Spleen (tissue), 11 donors: Measurements from ENCODE around the gene TAOK1. TPM values are rescaled to one million over a fixed set of nuclear protein-coding genes. Genes with fewer than 3 reads are reported as not detected.

ENCODE experiments used
- DNase-seq: peaks from one replicate; pipeline ENCODE4 v3.0.0-alpha.2; 2020
- H3K27ac ChIP-seq, 8 donors: fragments of 200-600 bp; sonication (generic) in 7 of 8; 1 replicate in 4 of 8; 2 replicates in 4 of 8; pipeline versions ENCODE4 v1.5.0 to v1.8.0; 2016 to 2021; ENCODE audit warnings: inconsistent platforms in 4 of 8, mild to moderate bottlenecking in 4 of 8, moderate library complexity in 1 of 8
- H3K27me3 ChIP-seq, 7 donors: fragments of 200-600 bp; sonication (generic) in 6 of 7; replicated peaks in 1 of 7; 1 replicate in 4 of 7; 2 replicates in 3 of 7; pipeline versions ENCODE4 v1.5.0 to v1.8.0; 2016 to 2021; ENCODE audit warnings: inconsistent platforms in 3 of 7, mild to moderate bottlenecking in 1 of 7
- H3K36me3 ChIP-seq, 6 donors: fragments of 200-600 bp; sonication (generic) in 5 of 6; 1 replicate in 4 of 6; 2 replicates in 2 of 6; pipeline versions ENCODE4 v1.5.0 to v1.8.0; 2016 to 2021; ENCODE audit warnings: inconsistent platforms in 2 of 6
- H3K4me1 ChIP-seq, 6 donors: fragments of 200-600 bp; sonication (generic) in 5 of 6; 1 replicate in 3 of 6; 2 replicates in 3 of 6; pipeline versions ENCODE4 v1.5.0 to v1.8.0; 2016 to 2021; ENCODE audit warnings: inconsistent platforms in 3 of 6
- H3K4me3 ChIP-seq, 8 donors: fragments of 200-600 bp; sonication (generic) in 7 of 8; 1 replicate in 4 of 8; 2 replicates in 4 of 8; pipeline versions ENCODE4 v1.5.0 to v1.8.0; 2016 to 2021; ENCODE audit warnings: inconsistent platforms in 4 of 8, mild to moderate bottlenecking in 4 of 8, moderate library complexity in 2 of 8
- H3K9me3 ChIP-seq, 8 donors: fragments of 200-600 bp; sonication (generic) in 7 of 8; 1 replicate in 4 of 8; 2 replicates in 4 of 8; pipeline versions ENCODE4 v1.5.0 to v1.8.0; 2016 to 2021; ENCODE audit warnings: inconsistent platforms in 4 of 8
- CTCF ChIP-seq, 11 experiments: fragments of 200-600 bp in 7 of 11; fragments of 450-650 bp in 4 of 11; sonication (generic) in 4 of 11; IDR thresholded peaks in 8 of 11; conservative IDR thresholded peaks in 3 of 11; 1 replicate in 7 of 11; 2 replicates in 4 of 11; pipeline versions ENCODE4 v1.4.0 to v1.8.0; 2016 to 2021; ENCODE audit warnings: antibody characterized with exemption in 11 of 11, inconsistent platforms in 4 of 11, mild to moderate bottlenecking in 1 of 11
- POLR2A ChIP-seq, 3 donors: fragments of 450-650 bp; IDR thresholded peaks; one replicate each; pipeline ENCODE4 v1.5.1; 2017; ENCODE audit warnings: antibody characterized with exemption in 3 of 3, mild to moderate bottlenecking in 1 of 3
- POLR2AphosphoS5 ChIP-seq, 3 donors: sonication (generic); formaldehyde crosslinking; IDR thresholded peaks; one replicate each; pipeline ENCODE4 v1.5.1; 2017; ENCODE audit warnings: antibody characterized with exemption in 3 of 3
- WGBS, 5 donors: extraction: QIAGEN DNeasy Blood & Tissue Kit in 3 of 5; methylation state at CpG; one replicate each; pipeline versions ENCODE4 v1.1.5 to v1.1.7; 2013 to 2018; 5-methylcytosine and 5-hydroxymethylcytosine counted together
- intact Hi-C: fragments of 100-400 bp; cut with DNase I; formaldehyde crosslinking; loops from one replicate; pipeline ENCODE4 v1.15.0; 2023; ENCODE audit warnings: low total_unique reads
- polyA plus RNA-seq, 3 donors: library from polyadenylated mRNA; stranded (reverse); fragments of 200-250 nt; gene quantifications; one replicate each; pipeline ENCODE4 v1.2.1, GENCODE V29; 2013
- total RNA-seq, 7 donors: library from RNA; depleted of rRNA in 3 of 7; stranded (reverse); fragments of >200 nt in 3 of 7; fragmentation: NEBNext Ultra II Directional in 4 of 7; extraction: Animal tissue kit (Norgen Biotek cat#: 25700) in 4 of 7; gene quantifications; one replicate each; pipeline versions ENCODE4 v1.1.0 to v1.2.1, GENCODE V29; 2016 to 2021
- donor health status: healthy with polysubstance abuse.
- donor health status: DM: no; HTN: no; CAD: no; lungs with moderate emphysema.
- donor health status: DM: no; HTN: no; CAD: no.
- donor health status: Bipolar disorder and iron deficiency.
- donor health status: healthy.
- donor health status: DM: no; HTN: no; CAD: no.
- donor health status: DM: yes; HTN: yes; CAD: no.

Gene TAOK1
- total and polyA plus RNA-seq, 10 donors: 5.1 to 88.5 (median 56.9) TPM

- Histone ChIP-seq H3K9me3 (no peaks in the 10 kb centered on the region), H3K4me3 (no peak overlapping the region), H3K27ac (peak overlapping the region in 1 of 8 donors; percentile 31), H3K4me1 (peaks cover 6 to 69% (median 28%) of the 10 kb centered on the region in 6 donors), H3K36me3 (peaks cover 0 to 98% (median 64%) of the 10 kb centered on the region in 6 donors), H3K27me3 (no peaks in the 10 kb centered on the region)
- TF ChIP-seq POLR2AphosphoS5 (IDR thresholded peaks at IDR 0.05) (no peak), POLR2A (IDR thresholded peaks at IDR 0.05) (no peak), CTCF (IDR thresholded peaks at IDR 0.05 in 8 of 11, conservative IDR thresholded peaks at IDR 0.05 in 3 of 11) (no peak)
- WGBS, 5 donors: 90 to 99% (median 96%) methylated on average over 5 to 9 of the region's 9 CpGs
- intact Hi-C loops: no loop called here
- DNase-seq: peak; percentile 56
Measured at GRCh38 chr17:29577001-29577370, 186.8 kb downstream of the TAOK1 start.

- H3K27me3 ChIP-seq: no peaks in the 10 kb centered on the region
- peaks cover 0 to 98% (median 70%) of the 10 kb centered on the region in 6 donors for H3K36me3 ChIP-seq
- H3K4me1 ChIP-seq: peaks cover 6 to 62% (median 22%) of the 10 kb centered on the region in 6 donors
- H3K27ac ChIP-seq: peak overlapping the region in 2 of 8 donors; percentile 31
- intact Hi-C loops: no loop called here
- 73 to 87% (median 82%) methylated on average over 14 to 22 of the region's 22 CpGs for WGBS, 5 donors
- H3K9me3 ChIP-seq: no peaks in the 10 kb centered on the region
- DNase-seq: peak; percentile 74
- no peak overlapping the region for H3K4me3 ChIP-seq
- TF ChIP-seq CTCF (IDR thresholded peaks at IDR 0.05 in 8 of 11, conservative IDR thresholded peaks at IDR 0.05 in 3 of 11): no peak
- peak in 1 of 3 donors; percentile 39 for TF ChIP-seq POLR2AphosphoS5 (IDR thresholded peaks at IDR 0.05)
Measured at GRCh38 chr17:29577385-29578211, 187.4 kb downstream of the TAOK1 start.

GRCh38 chr17:29578626-29579485, 188.7 kb downstream of the TAOK1 start:
- Histone ChIP-seq H3K27me3 (no peaks in the 10 kb centered on the region), H3K36me3 (peaks cover 0 to 96% (median 74%) of the 10 kb centered on the region in 6 donors), H3K4me1 (peaks cover 7 to 59% (median 16%) of the 10 kb centered on the region in 6 donors), H3K9me3 (no peaks in the 10 kb centered on the region), H3K27ac (no peak overlapping the region), H3K4me3 (no peak overlapping the region)
- DNase-seq: peak; percentile 58
- intact Hi-C loops: no loop called here
- TF ChIP-seq CTCF (IDR thresholded peaks at IDR 0.05 in 8 of 11, conservative IDR thresholded peaks at IDR 0.05 in 3 of 11) (peak in 1 of 11 experiments; percentile 15), POLR2AphosphoS5 (IDR thresholded peaks at IDR 0.05) (no peak), POLR2A (IDR thresholded peaks at IDR 0.05) (no peak)
- 95 to 100% (median 96%) methylated on average over 14 of the region's 14 CpGs for WGBS, 5 donors
